Left cardiac atrium (tissue), 4 donors: ENCODE results near the gene TMEM9. TPM values are rescaled to one million over a fixed set of nuclear protein-coding genes. Genes with fewer than 3 reads are reported as not detected.
"Not testable (repeated sequence)": the region's sequence is repeated elsewhere in the genome, so short reads cannot be mapped to it uniquely, and the experiment has no call there.

Experiments used
- ATAC-seq, 2 donors: fragments of 200-7000 bp; cut with Tn5 transposase; one replicate each; pipeline ENCODE4 v1.9.1; 2020; ENCODE audit warnings: mild to moderate bottlenecking in 2 of 2, moderate library complexity in 2 of 2
- DNase-seq: peaks from one replicate; pipeline ENCODE4 v3.0.0-alpha.2; 2020
- intact Hi-C, 2 donors: fragments of 100-400 bp; cut with DNase I; formaldehyde crosslinking; loops; one replicate each; pipeline versions ENCODE4 v1.14.1 to v1.15.1; 2022 to 2023
- total RNA-seq, 2 donors: library from RNA; stranded (reverse); fragmentation: NEBNext Ultra II Directional; extraction: Animal tissue kit (Norgen Biotek cat#: 25700); gene quantifications; one replicate each; pipeline ENCODE4 v1.2.1, GENCODE V29; 2021
- donor health status: DM: no; HTN: yes; CAD: no.
- donor health status: DM: no; HTN: yes; CAD: no; lungs with severe emphysema.
- donor health status: DM: yes; HTN: yes; CAD: no.
- donor health status: Dilated cardiomyopathy.

TMEM9 gene
- total RNA-seq, 2 donors from 2014 or later, result 34.9 to 35.7 TPM

- peak in 1 of 2 donors; percentile 30 for ATAC-seq
- intact Hi-C loops, result no loop called here
- no peak for DNase-seq
Observed at GRCh38 chr1:201176940-201177339, 22.7 kb upstream of the TMEM9 start.

DNA sequence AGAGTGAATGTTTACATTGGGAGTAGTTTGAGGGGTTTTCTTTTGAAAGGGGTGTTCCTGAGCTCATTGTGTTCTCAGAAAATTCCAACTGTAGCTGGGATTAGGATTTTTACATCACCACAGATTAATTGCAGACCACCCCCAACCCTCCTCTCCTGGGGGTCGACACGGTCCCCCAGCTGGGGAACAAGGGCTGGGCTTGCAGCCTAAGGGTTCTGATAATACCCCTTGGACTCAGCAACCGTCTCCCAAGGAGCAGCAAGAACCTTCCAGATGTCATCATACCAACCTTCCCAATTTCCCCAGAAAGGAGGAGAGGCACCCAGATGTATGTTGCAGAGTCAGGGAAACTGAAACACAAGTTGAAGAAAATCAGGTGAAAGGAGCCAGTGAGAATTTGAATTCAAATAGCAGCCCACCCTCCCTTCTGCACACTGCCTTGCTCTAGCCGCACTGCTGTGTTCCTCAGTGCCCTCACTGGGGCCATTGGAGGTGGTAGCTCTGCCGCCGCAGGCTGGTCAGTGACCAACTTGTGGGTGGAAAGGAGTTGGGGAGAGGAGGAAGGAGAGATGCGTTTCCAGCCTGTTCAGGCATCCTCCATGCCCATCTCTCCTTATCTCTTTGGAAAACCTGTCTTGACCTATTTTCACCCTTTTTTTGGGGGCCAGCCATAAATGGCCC is 21.7 kb upstream of the TMEM9 start:
- intact Hi-C loops, result no loop called here
- DNase-seq (no peak), ATAC-seq (no peak)

- ATAC-seq, result no peak
- intact Hi-C loops, result no loop called here
- no peak for DNase-seq
Observed at GRCh38 chr1:201173736-201174135, 19.5 kb upstream of the TMEM9 start.

- ATAC-seq (no peak), DNase-seq (no peak)
- intact Hi-C loops, result no loop called here
Observed at GRCh38 chr1:201172999-201173610, 18.8 kb upstream of the TMEM9 start.

- no peak for DNase-seq
- intact Hi-C loops, result no loop called here
- peak in 1 of 2 donors; percentile 2 for ATAC-seq
Observed at GRCh38 chr1:201172326-201172725, 18.1 kb upstream of the TMEM9 start.

GRCh38 chr1:201171063-201172036 is 17.1 kb upstream of the TMEM9 start:
- DNase-seq (no peak), ATAC-seq (peak; percentile 42 to 59)
- intact Hi-C loops, result no loop called here

DNA sequence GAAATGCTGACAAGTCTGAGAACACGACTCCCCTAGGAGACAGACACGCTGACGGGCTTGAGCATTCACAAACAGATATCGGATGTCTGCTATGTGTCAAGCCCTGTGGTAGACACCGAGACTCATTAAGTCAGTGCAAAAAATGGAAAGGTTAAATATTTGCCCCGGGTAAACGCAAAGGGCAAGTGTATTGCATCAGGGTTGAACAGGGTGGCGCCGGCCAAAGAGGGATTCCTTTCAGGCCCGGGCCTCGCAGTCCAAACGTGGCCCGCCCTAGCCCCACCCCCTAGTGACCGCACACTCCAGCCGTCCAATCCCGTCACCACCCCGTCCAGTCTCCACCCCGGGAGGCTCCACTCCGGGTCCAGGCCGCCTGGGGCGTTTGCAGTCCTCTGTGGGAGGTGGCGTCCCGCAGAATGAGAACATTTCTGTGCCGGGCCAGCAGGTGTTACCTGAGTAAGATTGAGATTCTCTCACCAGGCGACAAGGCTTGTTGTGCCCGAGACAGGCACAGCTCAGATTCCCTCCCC is 16.3 kb upstream of the TMEM9 start:
- intact Hi-C loops, result no loop called here
- peak; percentile 99 for ATAC-seq
- DNase-seq, result peak; percentile 96

DNA sequence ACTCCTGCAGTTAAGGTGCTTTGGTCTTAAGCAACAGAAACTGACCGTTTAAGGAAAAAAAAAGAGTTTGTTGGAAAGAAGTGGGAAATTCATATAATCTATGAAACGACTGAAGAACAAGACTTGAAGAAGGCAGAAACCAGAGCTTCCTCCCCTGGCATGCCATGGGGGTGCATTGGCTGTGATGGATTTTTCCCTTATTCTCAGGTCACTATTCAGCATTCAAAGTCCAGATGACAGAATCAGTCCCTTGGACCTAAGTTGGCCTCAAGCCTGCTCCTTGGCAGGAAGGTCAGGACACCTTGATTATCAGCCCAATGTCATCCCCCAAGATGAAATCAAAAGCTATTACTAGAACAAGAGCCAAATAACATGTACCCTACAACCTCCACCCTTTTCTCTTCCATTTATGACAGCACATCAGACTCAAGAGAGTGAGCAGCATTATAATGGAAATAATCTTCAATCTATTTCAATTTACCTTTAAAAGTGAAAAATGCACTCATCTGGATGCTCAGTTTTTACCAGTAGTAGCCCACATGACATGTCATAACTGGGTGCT is 15.8 kb upstream of the TMEM9 start:
- no peak for DNase-seq
- intact Hi-C loops, result no loop called here
- ATAC-seq, result no peak

GRCh38 chr1:201169203-201169602 is 14.9 kb upstream of the TMEM9 start:
- no peak for DNase-seq
- intact Hi-C loops, result no loop called here
- no peak for ATAC-seq

DNA sequence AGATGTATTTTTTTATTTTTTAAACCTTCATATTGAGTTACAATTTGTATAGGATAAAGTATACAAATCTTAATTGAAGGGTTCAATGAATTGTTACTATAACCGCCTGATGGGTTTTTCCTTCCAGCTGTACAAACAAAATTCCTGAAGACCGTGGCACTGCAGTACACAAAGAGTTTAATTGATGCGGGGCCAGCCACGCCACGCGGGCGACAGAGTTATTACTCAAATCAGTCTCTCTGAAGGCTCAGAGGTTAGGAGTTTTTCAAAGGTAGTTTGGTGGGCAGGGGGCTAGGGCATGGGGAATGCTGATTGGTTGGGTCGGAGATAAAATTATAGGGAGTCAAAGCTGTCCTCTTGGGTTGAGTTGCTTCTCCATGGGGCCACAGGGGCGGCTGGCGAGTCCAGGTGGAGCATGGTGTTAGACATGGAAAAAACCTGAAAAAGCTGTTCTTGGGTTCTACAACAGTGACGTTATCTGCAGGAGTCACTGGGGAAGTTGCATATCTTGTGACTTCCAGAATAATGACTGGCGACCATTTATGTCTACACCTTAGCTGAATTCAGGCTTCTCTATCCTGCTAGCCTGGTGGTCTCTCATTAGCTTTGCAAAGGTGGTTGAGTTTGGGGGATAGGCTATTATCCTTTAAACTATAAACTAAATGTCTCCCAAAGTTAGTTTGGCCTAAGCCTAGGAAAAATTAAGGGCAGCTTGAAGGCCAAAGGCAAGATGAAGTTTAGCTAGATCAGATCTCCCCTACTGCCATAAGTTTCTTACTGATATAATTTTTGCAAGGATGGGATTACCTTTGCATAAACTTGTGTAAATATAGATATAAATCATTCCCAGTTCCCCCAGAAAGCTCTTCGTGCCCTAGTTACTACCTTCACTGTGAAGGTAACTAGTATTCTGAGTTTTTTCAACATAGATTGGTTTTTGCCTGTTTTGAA is 13.0 kb upstream of the TMEM9 start:
- ATAC-seq (no peak), DNase-seq (no peak)
- intact Hi-C loops, result no loop called here

DNA sequence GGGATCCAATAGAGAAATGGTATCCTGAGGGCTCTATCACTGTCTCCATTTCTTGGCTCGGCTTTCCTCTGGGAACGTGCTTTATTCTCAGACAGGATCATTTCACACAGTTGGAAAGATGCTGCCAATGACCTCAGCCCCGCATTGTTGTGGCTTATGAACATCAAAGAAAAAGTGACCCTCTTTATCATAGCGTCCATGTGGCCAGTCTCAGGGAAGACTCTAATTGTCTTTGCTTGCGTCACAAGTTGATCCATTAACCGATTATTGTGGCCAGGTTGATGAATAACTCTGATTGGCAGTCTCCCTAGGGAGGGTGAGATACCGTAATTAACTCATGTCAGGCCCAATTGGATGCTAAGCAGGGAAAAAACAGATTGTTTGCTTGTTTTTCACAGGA is 10.4 kb upstream of the TMEM9 start:
- DNase-seq (no peak), ATAC-seq (no peak)
- intact Hi-C loops, result no loop called here

DNA sequence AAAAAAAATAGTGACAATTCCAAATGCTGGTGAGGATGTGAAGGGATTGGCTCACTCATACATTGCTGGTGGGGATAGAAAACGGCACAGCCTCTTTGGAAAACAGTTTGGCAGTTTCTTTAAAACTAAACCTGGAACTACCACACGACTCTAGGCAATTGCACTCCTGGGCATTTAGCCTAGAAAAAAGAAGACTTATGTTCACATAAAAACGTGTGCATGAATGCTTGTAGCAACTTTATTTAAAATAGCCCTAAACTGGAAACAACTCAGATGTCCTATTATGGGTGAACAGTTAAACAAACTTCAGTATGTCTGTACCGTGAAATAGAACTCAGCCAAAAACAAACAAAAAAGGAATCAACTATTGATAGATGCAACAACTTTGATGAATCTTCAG is 9.4 kb upstream of the TMEM9 start:
- ATAC-seq, result no peak
- intact Hi-C loops, result no loop called here
- DNase-seq, result no peak

GRCh38 chr1:201163036-201163435 is 8.8 kb upstream of the TMEM9 start:
- ATAC-seq, intact Hi-C loops, DNase-seq: not testable (repeated sequence)

GRCh38 chr1:201157949-201158348 is 3.7 kb upstream of the TMEM9 start:
- intact Hi-C loops, result no loop called here
- DNase-seq (no peak), ATAC-seq (no peak)

DNA sequence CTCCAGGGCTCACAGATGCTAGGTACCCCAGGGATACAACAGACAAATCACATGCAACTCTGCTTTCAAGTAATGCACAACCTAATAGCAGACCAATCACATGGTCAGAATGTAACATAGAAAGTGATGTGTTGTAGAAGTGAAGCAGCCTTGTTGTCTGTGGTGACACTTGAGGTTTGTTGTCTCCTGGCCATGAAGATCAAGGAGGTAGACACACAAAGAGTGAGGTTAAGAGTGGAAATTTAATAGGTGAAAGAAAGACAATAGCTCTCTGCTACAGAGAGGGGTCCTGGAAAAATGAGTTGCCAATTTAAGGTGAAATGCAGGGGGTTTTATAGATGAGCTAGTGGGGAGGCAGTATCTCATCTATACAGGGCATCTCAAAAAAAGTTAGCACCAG is 2.5 kb upstream of the TMEM9 start:
- intact Hi-C loops, result no loop called here
- DNase-seq (no peak), ATAC-seq (no peak)

GRCh38 chr1:201156346-201156745 is 2.1 kb upstream of the TMEM9 start:
- intact Hi-C loops, result no loop called here

DNA sequence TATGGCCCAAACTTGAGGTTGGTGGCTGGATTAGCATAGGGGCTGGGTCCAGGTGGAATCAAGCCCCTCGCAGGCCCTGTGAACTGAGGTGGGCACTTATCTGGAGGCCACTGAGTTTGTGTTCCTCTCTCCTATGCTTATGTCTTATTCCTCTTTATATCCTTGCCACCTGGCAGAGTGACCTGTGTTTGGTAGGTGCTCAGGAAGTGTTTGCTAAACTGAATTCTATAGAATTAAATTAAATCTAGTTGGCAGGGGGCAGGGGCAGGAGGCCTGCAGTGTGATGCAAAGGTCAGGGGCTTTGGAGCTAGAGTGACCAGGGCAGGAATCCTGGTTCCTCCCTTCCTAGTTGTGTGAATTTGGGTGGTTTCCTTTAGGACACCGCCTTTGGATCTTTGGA is 1.1 kb upstream of the TMEM9 start:
- intact Hi-C loops, result no loop called here
- DNase-seq (no peak), ATAC-seq (no peak)

More at GRCh38 chr1:201156346-201156745, 2.1 kb upstream of the TMEM9 start:
- ATAC-seq (no peak), DNase-seq (no peak)
